Measurements from ENCODE around the gene LDHD. TPM values are rescaled to one million over a fixed set of nuclear protein-coding genes. Genes with fewer than 3 reads are reported as not detected.

The LDHD gene
- polyA plus RNA-seq, 1 experiment: 0.71 TPM

DNA sequence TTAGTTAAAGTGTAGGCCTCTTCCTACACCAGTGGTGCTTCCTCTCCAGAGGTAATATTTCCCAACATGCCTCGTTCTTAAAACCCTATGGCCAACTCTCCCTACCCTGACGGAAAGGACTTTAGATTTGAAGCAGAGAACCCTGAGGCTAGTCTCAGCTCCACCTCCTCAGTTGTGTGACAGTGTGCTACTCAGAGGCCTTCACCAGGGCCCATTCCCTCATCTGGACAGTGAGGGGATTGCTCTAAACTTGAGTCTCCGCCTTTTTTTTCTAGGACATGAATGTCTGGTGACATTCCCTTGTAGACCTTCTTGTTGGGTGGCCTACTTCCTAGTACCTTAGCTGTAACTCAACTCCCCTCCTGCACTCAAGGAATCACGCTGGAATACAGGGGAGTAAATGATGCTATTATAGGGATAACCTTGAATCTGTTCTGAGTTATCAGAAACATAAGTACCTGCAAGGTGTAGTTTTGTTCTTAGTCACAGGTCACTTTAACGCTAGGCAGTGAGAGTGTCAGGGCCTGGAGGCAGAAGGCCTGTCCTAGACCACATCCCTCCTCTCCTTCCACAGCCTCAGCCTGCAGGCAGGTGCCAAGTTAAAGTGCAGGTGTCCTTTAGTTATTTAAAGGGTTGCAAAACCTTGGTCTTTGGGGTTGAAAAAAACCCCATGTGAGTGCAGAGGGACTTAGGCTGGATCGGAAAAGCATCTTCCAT is 26.9 kb downstream of the LDHD start:
- H3K4me3 ChIP-seq (ENCODE audit: low read depth, low read length): no peak overlapping the region
- TF ChIP-seq, protein P1, sequence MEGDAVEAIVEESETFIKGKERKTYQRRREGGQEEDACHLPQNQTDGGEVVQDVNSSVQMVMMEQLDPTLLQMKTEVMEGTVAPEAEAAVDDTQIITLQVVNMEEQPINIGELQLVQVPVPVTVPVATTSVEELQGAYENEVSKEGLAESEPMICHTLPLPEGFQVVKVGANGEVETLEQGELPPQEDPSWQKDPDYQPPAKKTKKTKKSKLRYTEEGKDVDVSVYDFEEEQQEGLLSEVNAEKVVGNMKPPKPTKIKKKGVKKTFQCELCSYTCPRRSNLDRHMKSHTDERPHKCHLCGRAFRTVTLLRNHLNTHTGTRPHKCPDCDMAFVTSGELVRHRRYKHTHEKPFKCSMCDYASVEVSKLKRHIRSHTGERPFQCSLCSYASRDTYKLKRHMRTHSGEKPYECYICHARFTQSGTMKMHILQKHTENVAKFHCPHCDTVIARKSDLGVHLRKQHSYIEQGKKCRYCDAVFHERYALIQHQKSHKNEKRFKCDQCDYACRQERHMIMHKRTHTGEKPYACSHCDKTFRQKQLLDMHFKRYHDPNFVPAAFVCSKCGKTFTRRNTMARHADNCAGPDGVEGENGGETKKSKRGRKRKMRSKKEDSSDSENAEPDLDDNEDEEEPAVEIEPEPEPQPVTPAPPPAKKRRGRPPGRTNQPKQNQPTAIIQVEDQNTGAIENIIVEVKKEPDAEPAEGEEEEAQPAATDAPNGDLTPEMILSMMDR (IDR thresholded peaks at IDR 0.05; ENCODE audit: insufficient read depth, low read depth, low read length): no peak
- DNase-seq (ENCODE audit: low read depth): no peak
- no peaks in the 10 kb centered on the region for H3K27me3 ChIP-seq (ENCODE audit: control insufficient read depth, insufficient read depth, low read length)
- ChIA-PET POLR2A (no interaction called here), CTCF (interaction anchor here (1.1 to 3.1 kb wide), 2 partner anchors 9 to 21 kb away, joined by 3 to 10 read pairs; no protein-coding TSS in a partner anchor)
- H3K36me3 ChIP-seq (ENCODE audit: control insufficient read depth, insufficient read depth, low read length): no peaks in the 10 kb centered on the region

GRCh38 chr16:75088934-75089333 is 27.6 kb downstream of the LDHD start:
- no peaks in the 10 kb centered on the region for H3K27me3 ChIP-seq (ENCODE audit: control insufficient read depth, insufficient read depth, low read length)
- no peak for DNase-seq (ENCODE audit: low read depth)
- POLR2A ChIA-PET: no interaction called here
- H3K4me3 ChIP-seq (ENCODE audit: low read depth, low read length): no peak overlapping the region
- no peaks in the 10 kb centered on the region for H3K36me3 ChIP-seq (ENCODE audit: control insufficient read depth, insufficient read depth, low read length)
- TF ChIP-seq, protein P1 (IDR thresholded peaks at IDR 0.05; ENCODE audit: insufficient read depth, low read depth, low read length): no peak
- CTCF ChIA-PET: interaction anchor here (3.1 kb wide), 1 partner anchor 22 kb away, joined by 10 read pairs; no protein-coding TSS in a partner anchor

- TF ChIP-seq, protein P1 (IDR thresholded peaks at IDR 0.05; ENCODE audit: insufficient read depth, low read depth, low read length): no peak
- no peaks in the 10 kb centered on the region for H3K36me3 ChIP-seq (ENCODE audit: control insufficient read depth, insufficient read depth, low read length)
- H3K4me3 ChIP-seq (ENCODE audit: low read depth, low read length): no peak overlapping the region
- ChIA-PET POLR2A (no interaction called here), CTCF (no interaction called here)
- H3K27me3 ChIP-seq (ENCODE audit: control insufficient read depth, insufficient read depth, low read length): no peaks in the 10 kb centered on the region
- no peak for DNase-seq (ENCODE audit: low read depth)
Measured at GRCh38 chr16:75088216-75088615, 28.4 kb downstream of the LDHD start.

DNA sequence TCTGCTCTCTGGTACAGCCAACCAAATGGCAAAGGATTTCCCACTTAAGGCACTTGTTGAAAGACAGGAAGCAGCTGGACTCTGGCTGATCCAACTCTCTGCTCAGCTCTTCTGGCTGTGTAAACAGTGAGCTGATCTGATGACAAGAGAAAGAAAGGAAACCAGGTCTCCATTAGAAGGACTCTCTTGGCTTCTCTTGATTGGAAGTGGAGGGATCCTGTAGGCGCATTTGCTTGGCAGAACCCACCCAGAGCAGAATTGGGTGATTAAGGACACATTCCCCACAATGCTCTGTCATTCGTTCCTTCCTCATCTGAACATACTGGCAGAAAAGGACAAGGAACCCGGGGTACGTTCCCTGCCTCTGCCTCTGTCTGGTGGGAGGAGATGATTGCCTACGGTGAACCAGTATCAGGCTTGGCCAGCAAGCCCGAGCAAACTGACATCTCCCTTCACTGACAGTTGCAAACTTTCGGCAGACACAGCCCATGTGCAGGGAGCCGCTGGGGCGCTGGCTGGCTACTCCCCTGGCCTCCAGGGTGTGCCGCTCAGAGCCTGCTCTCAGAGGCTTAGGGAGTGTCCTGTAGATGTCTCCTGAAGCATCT is 29.1 kb downstream of the LDHD start:
- CTCF ChIA-PET: interaction anchor here (1.9 kb wide), 1 partner anchor 89 kb away, joined by 9 read pairs; the partner anchor contains the start of gene ZNRF1
- Histone ChIP-seq H3K4me3 (ENCODE audit: low read depth, low read length) (no peak overlapping the region), H3K36me3 (ENCODE audit: control insufficient read depth, insufficient read depth, low read length) (no peaks in the 10 kb centered on the region), H3K27me3 (ENCODE audit: control insufficient read depth, insufficient read depth, low read length) (no peaks in the 10 kb centered on the region)
- TF ChIP-seq, protein P1 (IDR thresholded peaks at IDR 0.05; ENCODE audit: insufficient read depth, low read depth, low read length): no peak
- POLR2A ChIA-PET: no interaction called here
- DNase-seq (ENCODE audit: low read depth): no peak

DNA sequence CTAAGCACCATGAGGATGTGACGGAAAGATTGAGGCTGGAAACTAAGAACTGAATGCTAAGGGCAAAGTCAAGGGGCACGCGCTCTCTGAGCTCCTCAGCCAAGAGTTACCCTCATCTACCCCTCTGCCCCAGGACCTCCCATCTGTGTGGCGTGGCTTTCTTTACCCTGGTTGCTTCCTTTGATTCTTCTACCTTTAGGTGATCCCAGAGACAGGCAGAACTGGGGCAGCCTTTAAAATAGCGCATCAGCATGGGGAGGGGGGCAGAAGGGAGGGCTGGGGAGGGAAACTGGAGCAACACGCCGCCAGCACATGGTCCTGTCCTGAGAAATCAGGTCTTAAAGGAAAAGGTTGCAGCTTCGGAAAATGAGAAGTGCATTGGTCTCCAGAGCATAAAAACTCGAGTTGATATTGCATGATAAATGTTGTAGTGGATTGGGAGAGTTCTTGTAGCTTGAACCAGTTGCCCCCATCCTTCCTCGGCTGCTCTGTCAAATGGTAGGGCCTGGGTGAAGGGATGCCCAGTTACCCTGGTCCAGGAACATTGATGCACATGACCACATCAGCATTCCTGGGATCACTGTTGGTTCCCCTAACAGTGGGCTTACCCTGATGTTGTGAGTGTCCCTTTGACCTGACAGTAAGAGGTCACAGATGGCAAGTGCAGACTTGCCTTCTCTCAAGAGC is 29.7 kb downstream of the LDHD start:
- CTCF ChIA-PET: interaction anchor here (1.1 to 1.9 kb wide), 3 partner anchors 23 to 88 kb away, joined by 3 to 9 read pairs (median 6); partner anchors contain the start of gene ZNRF1
- Histone ChIP-seq H3K4me3 (ENCODE audit: low read depth, low read length) (no peak overlapping the region), H3K27me3 (ENCODE audit: control insufficient read depth, insufficient read depth, low read length) (no peaks in the 10 kb centered on the region), H3K36me3 (ENCODE audit: control insufficient read depth, insufficient read depth, low read length) (no peaks in the 10 kb centered on the region)
- TF ChIP-seq, protein P1 (IDR thresholded peaks at IDR 0.05; ENCODE audit: insufficient read depth, low read depth, low read length): no peak
- no peak for DNase-seq (ENCODE audit: low read depth)
- POLR2A ChIA-PET: no interaction called here

All from BJ (cell line).